Liver (tissue), 9 donors: ENCODE results near the gene TMEM234. TPM values are rescaled to one million over a fixed set of nuclear protein-coding genes. Genes with fewer than 3 reads are reported as not detected.

ENCODE experiments used
- DNase-seq: peaks from one replicate; pipeline ENCODE4 v3.0.0-alpha.2; 2017; ENCODE audit warnings: low spot score
- H3K27ac ChIP-seq, 2 donors: one replicate each; pipeline ENCODE4 v1.7.0; 2013; ENCODE audit warnings: inconsistent platforms in 2 of 2, low read length in 2 of 2, control low read depth in 1 of 2, low read depth in 1 of 2, mild to moderate bottlenecking in 1 of 2
- H3K27me3 ChIP-seq, 4 donors: one replicate each; pipeline versions ENCODE4 v1.6.1 to v1.7.0; 2013; ENCODE audit warnings: low read length in 3 of 4, inconsistent platforms in 1 of 4, mild to moderate bottlenecking in 1 of 4, moderate library complexity in 1 of 4; ENCODE audit not compliant: control insufficient read depth in 4 of 4, insufficient read depth in 4 of 4
- H3K36me3 ChIP-seq, 4 donors: one replicate each; pipeline versions ENCODE4 v1.6.1 to v1.7.0; 2013; ENCODE audit warnings: low read length in 3 of 4, mild to moderate bottlenecking in 3 of 4, low read depth in 1 of 4, moderate library complexity in 1 of 4; ENCODE audit not compliant: control insufficient read depth in 4 of 4, insufficient read depth in 3 of 4
- H3K4me1 ChIP-seq, 4 donors: one replicate each; pipeline versions ENCODE4 v1.6.1 to v1.7.0; 2013; ENCODE audit warnings: low read length in 3 of 4, mild to moderate bottlenecking in 3 of 4, moderate library complexity in 1 of 4; ENCODE audit not compliant: control insufficient read depth in 4 of 4, insufficient read depth in 4 of 4
- H3K4me3 ChIP-seq, 3 donors: one replicate each; pipeline versions ENCODE4 v1.6.1 to v1.7.0; 2013; ENCODE audit warnings: low read length in 3 of 3, control low read depth in 1 of 3, low read depth in 1 of 3, mild to moderate bottlenecking in 1 of 3
- H3K9ac ChIP-seq, 2 donors: one replicate each; pipeline ENCODE4 v1.7.0; 2013; ENCODE audit warnings: low read length in 2 of 2, mild to moderate bottlenecking in 2 of 2, moderate library complexity in 2 of 2, control low read depth in 1 of 2, low read depth in 1 of 2
- H3K9me3 ChIP-seq, 4 donors: one replicate each; pipeline versions ENCODE4 v1.6.1 to v1.7.0; 2013; ENCODE audit warnings: low read length in 3 of 4; ENCODE audit not compliant: control insufficient read depth in 4 of 4
- ATF3 ChIP-seq: IDR thresholded peaks from 2 replicates; pipeline ENCODE4 v1.6.1; 2016; ENCODE audit warnings: antibody characterized with exemption
- CTCF ChIP-seq: fragments of 150-350 bp; IDR thresholded peaks from 2 replicates; pipeline ENCODE4 v1.5.1; 2017; ENCODE audit warnings: improper control_type of control experiment, low read depth, low read length; ENCODE audit not compliant: missing input control
- EGR1 ChIP-seq, 2 donors: IDR thresholded peaks; 2 replicates each; pipeline ENCODE4 v1.6.1; 2016 to 2018; ENCODE audit warnings: antibody characterized with exemption in 2 of 2, low read depth in 2 of 2
- FOXA2 ChIP-seq: IDR thresholded peaks from 2 replicates; pipeline ENCODE4 v1.6.1; 2016; ENCODE audit warnings: antibody characterized with exemption
- GABPA ChIP-seq, 2 donors: IDR thresholded peaks in 1 of 2; conservative IDR thresholded peaks in 1 of 2; 2 replicates each; pipeline ENCODE4 v1.6.1; 2016; ENCODE audit warnings: antibody characterized with exemption in 2 of 2, mild to moderate bottlenecking in 1 of 2, moderate library complexity in 1 of 2
- HNF4A ChIP-seq, 2 donors: conservative IDR thresholded peaks; 2 replicates each; pipeline ENCODE4 v1.6.1; 2016; ENCODE audit warnings: antibody characterized with exemption in 2 of 2, mild to moderate bottlenecking in 2 of 2
- HNF4G ChIP-seq: IDR thresholded peaks from 2 replicates; pipeline ENCODE4 v1.6.1; 2016; ENCODE audit warnings: antibody characterized with exemption
- MAX ChIP-seq: IDR thresholded peaks from 2 replicates; pipeline ENCODE4 v1.6.1; 2016; ENCODE audit warnings: antibody characterized with exemption
- NR2F2 ChIP-seq: IDR thresholded peaks from 2 replicates; pipeline ENCODE4 v1.6.1; 2016; ENCODE audit warnings: antibody characterized with exemption
- RAD21 ChIP-seq, 2 donors: IDR thresholded peaks; 2 replicates each; pipeline ENCODE4 v1.6.1; 2016; ENCODE audit warnings: antibody characterized with exemption in 2 of 2, mild to moderate bottlenecking in 2 of 2
- RXRA ChIP-seq, 2 donors: IDR thresholded peaks; 2 replicates each; pipeline ENCODE4 v1.6.1; 2017 to 2018; ENCODE audit warnings: antibody characterized with exemption in 2 of 2, mild to moderate bottlenecking in 1 of 2
- SP1 ChIP-seq: IDR thresholded peaks from 2 replicates; pipeline ENCODE4 v1.6.1; 2018; ENCODE audit warnings: antibody characterized with exemption, mild to moderate bottlenecking
- YY1 ChIP-seq: IDR thresholded peaks from 2 replicates; pipeline ENCODE4 v1.6.1; 2016; ENCODE audit warnings: antibody characterized with exemption, mild to moderate bottlenecking
- ZBTB33 ChIP-seq: IDR thresholded peaks from 2 replicates; pipeline ENCODE4 v1.6.1; 2016; ENCODE audit warnings: antibody characterized with exemption
- WGBS: extraction: QIAGEN DNeasy Blood & Tissue Kit; methylation state at CpG from one replicate; pipeline ENCODE4 v1.1.7; 2013; 5-methylcytosine and 5-hydroxymethylcytosine counted together
- polyA plus RNA-seq, 2 donors: library from polyadenylated mRNA; stranded (reverse) in 1 of 2; unstranded in 1 of 2; fragments of 200-250 nt in 1 of 2; fragments of >200 nt in 1 of 2; fragmentation: Nextera tagmentation in 1 of 2; extraction: Ambion mirVana in 1 of 2; gene quantifications; one replicate each; pipeline versions ENCODE4 v1.2.1 to v1.2.3, GENCODE V29; 2013 to 2015
- total RNA-seq, 2 donors: library from RNA; depleted of rRNA; stranded (reverse); fragments of >200 nt; gene quantifications; one replicate each; pipeline ENCODE4 v1.2.3, GENCODE V29; 2014
- donor health status: healthy.
- donor health status: healthy.
- donor health status: healthy.
- donor health status: healthy.
- donor health status: healthy.

Gene TMEM234
- total and polyA plus RNA-seq, 4 donors, result 5.4 to 6.8 (median 6.1) TPM

- H3K9me3 ChIP-seq, result no peaks in the 10 kb centered on the region
- 98% methylated on average over 6 of the region's 6 CpGs for WGBS
- H3K27me3 ChIP-seq, result no peaks in the 10 kb centered on the region
- H3K4me1 ChIP-seq, result peaks cover 0 to 16% (median 10%) of the 10 kb centered on the region in 4 donors
- H3K36me3 ChIP-seq, result peaks cover 30 to 73% (median 60%) of the 10 kb centered on the region in 4 donors
- no peak overlapping the region for H3K4me3 ChIP-seq
- no peak for DNase-seq
- no peak for TF ChIP-seq ATF3
- no peak for TF ChIP-seq MAX
- no peak for TF ChIP-seq HNF4A (conservative IDR thresholded peaks at IDR 0.05)
- no peak for TF ChIP-seq GABPA (IDR thresholded peaks at IDR 0.05 in 1 of 2, conservative IDR thresholded peaks at IDR 0.05 in 1 of 2)
- TF ChIP-seq HNF4G, result no peak
- no peak for TF ChIP-seq RXRA (IDR thresholded peaks at IDR 0.05)
- no peak for TF ChIP-seq SP1
- TF ChIP-seq RAD21 (IDR thresholded peaks at IDR 0.05), result no peak
- no peak overlapping the region for H3K27ac ChIP-seq
- H3K9ac ChIP-seq, result no peak overlapping the region
These were observed 27.2 kb downstream of the TMEM234 start for GRCh38 chr1:32194984-32195383.

GRCh38 chr1:32192220-32192948, 29.8 kb downstream of the TMEM234 start:
- TF ChIP-seq FOXA2 (no peak), YY1 (no peak), EGR1 (IDR thresholded peaks at IDR 0.05; ENCODE audit: low read depth in 2 of 2) (no peak), RAD21 (IDR thresholded peaks at IDR 0.05) (no peak), CTCF (no peak), ZBTB33 (no peak), SP1 (no peak), NR2F2 (no peak), MAX (no peak), HNF4G (no peak)
- H3K36me3 ChIP-seq, result peaks cover 36 to 95% (median 81%) of the 10 kb centered on the region in 4 donors
- H3K27me3 ChIP-seq, result no peaks in the 10 kb centered on the region
- H3K27ac ChIP-seq, result no peak overlapping the region
- H3K4me1 ChIP-seq, result peaks cover 0 to 3% (median 0%) of the 10 kb centered on the region in 4 donors
- no peak overlapping the region for H3K4me3 ChIP-seq
- H3K9ac ChIP-seq, result no peak overlapping the region
- WGBS, result 96% methylated on average over 8 of the region's 8 CpGs
- no peaks in the 10 kb centered on the region for H3K9me3 ChIP-seq
- no peak for DNase-seq
